Thoracic aorta (tissue), 2 donors: ENCODE measurements around the gene SMARCD3. TPM values are rescaled to one million over a fixed set of nuclear protein-coding genes. Genes with fewer than 3 reads are reported as not detected.

Source experiments
- ATAC-seq: fragments of 150-250 bp; one replicate; pipeline ENCODE4 v1.8.0; 2017; ENCODE audit warnings: low read depth; ENCODE audit not compliant: insufficient number of reproducible peaks, low FRiP score
- DNase-seq: peaks from one replicate; pipeline ENCODE4 v3.0.0-alpha.2; 2020; ENCODE audit warnings: low spot score
- H3K27ac ChIP-seq, 2 donors: fragments of 200-600 bp; sonication (generic); 1 replicate in 1 of 2; 2 replicates in 1 of 2; pipeline ENCODE4 v1.5.1; 2016; ENCODE audit warnings: mild to moderate bottlenecking in 2 of 2, moderate library complexity in 2 of 2
- H3K27me3 ChIP-seq: fragments of 200-600 bp; sonication (generic); replicated peaks from 2 replicates; pipeline ENCODE4 v1.6.0; 2016; ENCODE audit warnings: mild to moderate bottlenecking; ENCODE audit not compliant: insufficient read depth
- H3K36me3 ChIP-seq: fragments of 200-600 bp; sonication (generic); one replicate; pipeline ENCODE4 v1.5.1; 2016
- H3K4me1 ChIP-seq, 2 donors: fragments of 200-600 bp; sonication (generic); 1 replicate in 1 of 2; 2 replicates in 1 of 2; pipeline versions ENCODE4 v1.5.1 to v1.6.0; 2016; ENCODE audit warnings: low read depth in 2 of 2, mild to moderate bottlenecking in 1 of 2; ENCODE audit not compliant: control insufficient read depth in 1 of 2
- H3K4me3 ChIP-seq: fragments of 200-600 bp; sonication (generic); 2 replicates; pipeline ENCODE4 v1.5.1; 2016; ENCODE audit warnings: mild to moderate bottlenecking
- H3K9me3 ChIP-seq: fragments of 200-600 bp; sonication (generic); 2 replicates; pipeline ENCODE4 v1.5.1; 2016
- CTCF ChIP-seq: fragments of 200-600 bp; sonication (generic); IDR thresholded peaks from one replicate; pipeline ENCODE4 v1.5.1; 2019; ENCODE audit warnings: antibody characterized with exemption
- total RNA-seq, 2 donors: library from RNA; depleted of rRNA; stranded (reverse); fragments of >200 nt; gene quantifications; one replicate each; pipeline versions ENCODE4 v1.1.0 to v1.2.3, GENCODE V29; 2016

The SMARCD3 gene
- total RNA-seq, 2 donors from 2014 or later, result 51.1 to 110 TPM

- DNase-seq, result peak; percentile 99
- peaks cover 17 to 30% of the 10 kb centered on the region in 2 donors for H3K4me1 ChIP-seq
- peak within 1 kb of the TSS; percentile 90 for H3K4me3 ChIP-seq
- H3K27me3 ChIP-seq, result no peaks in the 10 kb centered on the region
- TF ChIP-seq CTCF, result no peak
- no peaks in the 10 kb centered on the region for H3K9me3 ChIP-seq
- peaks cover 27% of the 10 kb centered on the region for H3K36me3 ChIP-seq
- peak within 1 kb of the TSS; percentile 71 to 85 for H3K27ac ChIP-seq
- peak; percentile 95 for ATAC-seq
Observed at GRCh38 chr7:151226875-151227782, 21.4 kb downstream of the SMARCD3 start, which contains the start of gene ABCF2. Gene ABCF2 (minus strand): TSS chr7:151227205. CDS start chr7:151226458, 747 bp downstream.

- DNase-seq (no peak), ATAC-seq (peak; percentile 3)
- no peaks in the 10 kb centered on the region for H3K27me3 ChIP-seq
- no peaks in the 10 kb centered on the region for H3K9me3 ChIP-seq
- H3K4me1 ChIP-seq, result peaks cover 17 to 24% of the 10 kb centered on the region in 2 donors
- H3K27ac ChIP-seq, result peak overlapping the region; percentile 59 to 71
- peak overlapping the region; percentile 90 for H3K4me3 ChIP-seq
- H3K36me3 ChIP-seq, result peaks cover 32% of the 10 kb centered on the region
- TF ChIP-seq CTCF, result no peak
Observed at GRCh38 chr7:151226560-151226874, 22.0 kb downstream of the SMARCD3 start.

DNA sequence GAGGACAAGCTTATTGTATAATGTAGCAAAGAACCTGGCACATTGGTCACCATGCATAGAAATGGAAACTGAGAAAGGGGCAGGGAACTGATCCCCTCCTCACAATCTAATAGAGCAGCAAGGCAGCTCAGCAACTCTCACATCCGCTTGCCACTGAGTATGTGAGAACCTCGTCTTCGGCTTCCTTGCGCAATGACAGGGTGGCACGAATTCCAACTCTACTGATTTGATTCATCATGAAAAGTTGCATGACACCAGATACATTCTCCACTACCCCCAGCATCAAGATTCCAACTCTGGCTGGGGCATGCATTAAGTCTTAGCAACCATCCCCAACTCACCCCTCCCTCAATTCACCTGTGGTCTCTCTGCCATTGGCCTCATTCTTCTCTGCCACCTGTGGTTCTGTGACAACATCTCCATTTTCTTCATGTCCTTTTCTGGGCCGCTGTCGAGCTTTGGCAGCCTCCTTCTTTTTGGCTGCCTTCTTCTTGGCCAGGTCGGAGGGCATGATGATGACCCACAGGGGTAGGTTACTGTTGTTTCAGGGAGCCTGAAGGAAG lies 22.5 kb downstream of the SMARCD3 start:
- no peak overlapping the region for H3K27ac ChIP-seq
- no peak for ATAC-seq
- no peaks in the 10 kb centered on the region for H3K27me3 ChIP-seq
- peaks cover 17 to 22% of the 10 kb centered on the region in 2 donors for H3K4me1 ChIP-seq
- peak overlapping the region; percentile 90 for H3K4me3 ChIP-seq
- TF ChIP-seq CTCF, result no peak
- no peaks in the 10 kb centered on the region for H3K9me3 ChIP-seq
- no peak for DNase-seq
- peaks cover 34% of the 10 kb centered on the region for H3K36me3 ChIP-seq

- Histone ChIP-seq H3K27ac (no peak overlapping the region), H3K4me1 (peaks cover 17 to 22% of the 10 kb centered on the region in 2 donors), H3K36me3 (peaks cover 52% of the 10 kb centered on the region), H3K4me3 (no peak overlapping the region), H3K9me3 (no peaks in the 10 kb centered on the region), H3K27me3 (no peaks in the 10 kb centered on the region)
- TF ChIP-seq CTCF, result no peak
- no peak for ATAC-seq
- no peak for DNase-seq
Observed at GRCh38 chr7:151223728-151224127, 24.8 kb downstream of the SMARCD3 start.

GRCh38 chr7:151218170-151218569 lies 30.3 kb downstream of the SMARCD3 start:
- Histone ChIP-seq H3K27ac (no peak overlapping the region), H3K4me1 (no peaks in the 10 kb centered on the region), H3K4me3 (no peak overlapping the region), H3K9me3 (no peaks in the 10 kb centered on the region), H3K36me3 (peaks cover 81% of the 10 kb centered on the region), H3K27me3 (no peaks in the 10 kb centered on the region)
- DNase-seq, result no peak
- ATAC-seq, result no peak
- TF ChIP-seq CTCF, result no peak
